Cerebellar nuclear complex (tissue), 1 donor: ENCODE results near the gene SLC8A1.

Experiments used
- DNase-seq, 2 experiments: peaks; one replicate each; lab custom pipeline; 2025; lab: John Stamatoyannopoulos, UW

SLC8A1 gene

DNA sequence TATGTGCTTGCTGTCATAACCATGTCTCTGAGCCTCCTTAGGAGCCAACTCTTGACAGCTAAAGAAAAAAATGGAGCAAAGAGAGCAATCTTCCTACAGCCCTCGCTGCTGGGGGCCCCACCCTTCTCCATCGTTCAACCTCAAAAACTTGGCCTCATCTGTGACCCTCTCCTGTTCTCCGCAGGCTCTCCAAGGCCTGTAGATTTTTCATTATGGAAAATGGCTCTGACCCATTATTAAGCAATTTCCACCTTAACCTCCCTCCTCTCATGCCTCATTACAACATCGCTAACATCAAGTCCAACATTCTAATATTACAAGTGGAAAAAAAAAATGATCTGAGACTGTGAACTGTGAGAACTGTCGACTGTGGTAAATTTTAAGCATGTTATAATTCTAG, 98.7 kb downstream of the SLC8A1 start:
- no peak for DNase-seq

DNA sequence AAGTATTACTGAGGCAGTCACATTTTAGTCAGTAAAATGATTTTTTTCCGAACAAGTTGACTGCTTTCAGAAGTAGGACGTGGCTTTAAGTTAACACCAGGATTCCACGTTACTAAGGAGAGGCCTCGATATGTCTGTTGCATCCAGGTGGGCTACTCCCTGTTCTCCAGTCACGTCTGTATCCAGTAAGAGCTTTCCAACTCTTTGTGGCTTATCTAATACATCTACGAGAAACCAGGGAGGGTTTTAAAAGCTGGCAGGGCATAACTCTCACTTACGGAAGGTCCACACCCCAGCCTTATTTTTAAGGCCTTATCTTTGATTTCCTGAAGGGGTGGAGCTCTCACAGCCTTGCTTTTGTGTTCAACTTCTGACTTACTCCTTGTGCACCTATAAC, 99.2 kb downstream of the SLC8A1 start:
- no peak for DNase-seq

DNA sequence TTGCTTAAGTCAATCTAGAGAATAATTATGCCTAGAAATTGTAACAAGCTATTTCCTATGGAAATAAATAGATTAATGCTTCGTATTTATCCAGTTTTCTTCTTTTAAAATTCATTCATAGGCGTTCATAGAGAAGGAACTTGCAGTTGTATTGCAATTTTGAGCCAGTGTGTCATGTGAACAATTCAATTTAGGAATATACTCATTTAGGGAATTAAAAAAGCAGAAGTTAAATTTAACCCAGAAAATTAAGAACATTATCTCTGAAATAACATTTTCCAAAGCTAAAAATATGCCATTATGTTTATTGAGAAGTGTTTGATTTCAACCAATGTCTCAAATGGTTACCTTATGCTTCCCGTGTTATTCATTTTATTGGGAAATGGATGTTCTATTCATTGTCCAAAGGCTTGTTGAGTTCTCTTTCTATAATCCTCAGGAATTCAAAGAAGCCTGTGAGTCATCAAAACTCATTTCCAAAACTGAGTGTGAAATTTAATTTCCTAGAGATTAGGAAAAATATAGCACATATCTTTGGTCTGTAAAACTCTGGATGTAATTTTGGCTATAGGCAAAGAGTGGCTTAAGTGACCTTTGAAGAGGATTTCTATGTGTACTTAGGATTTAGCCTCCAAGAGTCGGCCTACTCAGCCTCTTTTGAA, 99.7 kb downstream of the SLC8A1 start:
- DNase-seq: no peak

DNA sequence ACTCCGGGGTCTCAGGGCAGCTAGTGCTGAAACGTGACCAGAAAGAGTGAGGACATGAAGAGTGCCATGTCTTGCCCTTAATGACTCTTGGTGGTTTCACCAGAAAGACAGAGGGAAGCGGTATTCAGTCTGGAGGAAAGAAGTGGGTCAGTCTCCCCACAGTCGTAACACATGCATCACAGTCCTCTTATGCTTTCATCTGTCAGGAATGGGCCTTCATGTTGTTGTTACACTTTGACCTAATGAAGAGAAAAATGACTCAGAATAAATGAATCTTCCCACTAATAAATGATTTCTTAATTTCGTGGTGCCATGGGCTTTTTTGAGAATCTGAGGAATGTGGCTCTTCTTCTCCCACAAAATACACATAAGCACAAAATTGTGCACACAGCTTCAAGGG, 103.2 kb downstream of the SLC8A1 start:
- DNase-seq: no peak

DNA sequence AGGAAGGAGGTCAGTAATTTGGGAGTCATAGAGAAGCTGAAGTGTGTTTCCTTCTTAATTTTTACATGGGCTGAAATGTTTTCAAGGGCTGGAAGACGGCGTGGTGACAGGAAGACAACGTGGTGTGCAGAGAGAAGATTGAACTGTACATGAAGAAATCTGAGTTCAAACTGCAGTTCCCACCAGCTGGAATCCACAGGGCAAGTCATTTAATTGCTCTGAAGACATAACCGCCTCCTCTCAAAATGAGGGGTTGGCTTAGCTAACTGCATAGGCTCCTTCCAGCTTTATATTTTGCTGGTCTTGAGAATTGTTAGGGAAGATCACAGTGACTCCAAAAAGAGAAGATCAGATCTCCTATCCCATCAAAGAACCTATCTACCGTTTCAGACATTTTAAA, 103.9 kb downstream of the SLC8A1 start:
- DNase-seq: no peak

DNA sequence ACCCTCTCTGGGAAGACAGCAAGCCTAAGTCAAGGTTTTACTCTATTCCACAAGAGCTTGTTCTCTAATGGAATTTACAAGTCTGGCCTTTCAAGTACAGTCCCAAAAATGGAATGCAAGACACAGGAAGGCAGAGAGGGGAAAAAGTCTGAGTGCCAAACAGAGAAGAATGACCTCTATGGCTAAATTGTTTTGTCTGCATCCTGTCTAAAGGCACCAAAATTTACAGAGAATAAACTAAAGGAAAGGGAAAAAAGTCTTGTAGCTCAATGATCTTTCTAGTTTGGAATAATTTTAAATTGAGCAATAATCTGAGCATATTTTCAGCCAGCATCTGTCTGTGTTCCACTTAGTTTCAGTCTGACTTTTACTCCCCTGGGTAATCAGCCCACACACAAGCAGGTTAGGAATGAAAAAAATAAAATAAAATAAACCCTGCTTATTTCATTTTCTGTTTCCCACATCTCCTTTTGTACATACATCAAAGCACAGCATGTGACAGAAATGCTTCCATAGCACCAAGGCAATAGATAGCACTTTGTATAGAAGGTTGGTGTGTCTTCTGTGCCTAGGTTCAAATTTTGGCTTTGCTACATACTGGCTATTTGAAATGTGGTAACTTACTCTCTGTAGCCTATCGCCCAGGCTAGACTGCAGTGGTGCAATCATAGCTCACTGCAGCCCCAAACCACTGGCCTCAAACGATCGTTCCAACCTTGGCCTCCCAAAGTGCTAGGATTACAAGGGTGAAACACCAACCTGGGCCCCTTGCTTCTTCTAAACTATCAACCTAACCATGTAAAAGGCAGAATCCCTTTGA, 105.1 kb downstream of the SLC8A1 start:
- no peak for DNase-seq

DNA sequence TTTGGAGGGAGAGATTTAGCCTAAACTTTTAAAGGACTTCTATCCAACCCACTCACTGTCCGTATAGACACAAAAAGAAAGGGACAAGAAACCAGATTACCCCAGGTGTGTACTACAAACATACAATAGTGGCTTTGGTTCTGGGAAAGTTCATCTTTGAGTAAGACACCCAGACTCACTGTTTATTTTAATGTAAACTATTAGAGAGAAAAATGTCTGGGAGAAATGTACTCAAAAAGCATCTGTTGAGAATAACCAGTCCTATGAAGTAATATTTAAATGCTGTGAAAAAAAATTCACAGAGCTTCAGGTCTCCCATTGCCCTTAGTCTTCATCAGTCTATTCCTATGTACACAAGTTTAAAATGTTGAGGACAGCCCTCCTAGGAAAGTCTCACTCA, 107.5 kb downstream of the SLC8A1 start:
- no peak for DNase-seq

DNA sequence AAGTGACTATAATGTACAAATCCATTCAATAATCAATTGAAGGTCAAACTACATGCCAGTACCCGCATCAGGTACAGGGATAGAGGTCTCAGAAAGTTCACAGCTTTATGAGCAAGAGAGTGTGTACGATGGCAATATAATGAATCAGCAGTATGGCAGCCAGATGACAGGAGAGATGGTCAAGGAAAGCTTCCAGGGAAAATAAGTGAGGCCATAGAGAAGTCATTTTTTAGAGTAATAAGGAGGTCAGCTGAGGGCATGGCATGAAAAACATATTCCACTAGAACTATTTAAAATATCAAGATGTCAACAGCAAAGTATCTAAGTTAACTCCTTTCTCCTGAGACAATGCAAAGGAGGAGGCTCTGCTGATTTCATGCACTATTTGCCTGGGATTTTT, 108.0 kb downstream of the SLC8A1 start:
- no peak for DNase-seq

DNA sequence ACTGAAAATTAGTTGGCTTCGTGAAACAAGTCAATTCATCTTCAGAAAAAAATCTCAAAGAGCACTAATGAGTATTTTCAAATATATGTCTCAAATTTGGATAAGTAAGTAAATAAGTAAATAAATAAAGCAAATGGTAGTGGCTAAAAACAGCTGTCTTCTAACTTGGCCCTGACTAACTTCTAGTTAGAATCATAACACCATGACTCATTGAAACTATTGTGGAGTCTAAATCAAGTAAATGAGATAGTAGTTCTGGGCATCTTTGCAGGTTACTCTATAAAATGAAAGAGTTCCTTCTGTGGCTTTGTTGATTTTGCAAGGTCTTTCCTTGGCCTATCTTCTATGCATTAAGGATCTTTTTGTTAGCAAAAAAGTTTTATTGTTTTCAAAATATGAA, 110.7 kb downstream of the SLC8A1 start:
- DNase-seq: no peak

DNA sequence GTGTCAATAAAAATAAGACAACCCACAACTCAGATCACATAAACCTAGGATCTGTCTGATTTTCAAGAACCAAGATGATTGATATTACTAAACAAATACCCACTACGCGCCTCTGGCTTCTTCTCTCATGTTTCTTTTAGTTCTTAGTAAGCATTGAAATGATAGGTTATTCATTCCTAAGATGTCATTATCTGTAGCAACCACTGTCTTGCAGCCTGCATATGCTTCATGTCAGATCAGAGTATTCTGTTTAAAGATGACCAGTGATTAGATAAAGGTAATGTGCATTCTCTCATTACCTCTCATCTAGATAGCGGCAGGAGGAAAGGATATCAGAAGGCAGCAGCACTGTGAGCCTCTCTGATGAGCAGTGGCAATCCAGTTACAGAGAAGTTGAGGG, 112.9 kb downstream of the SLC8A1 start:
- no peak for DNase-seq

DNA sequence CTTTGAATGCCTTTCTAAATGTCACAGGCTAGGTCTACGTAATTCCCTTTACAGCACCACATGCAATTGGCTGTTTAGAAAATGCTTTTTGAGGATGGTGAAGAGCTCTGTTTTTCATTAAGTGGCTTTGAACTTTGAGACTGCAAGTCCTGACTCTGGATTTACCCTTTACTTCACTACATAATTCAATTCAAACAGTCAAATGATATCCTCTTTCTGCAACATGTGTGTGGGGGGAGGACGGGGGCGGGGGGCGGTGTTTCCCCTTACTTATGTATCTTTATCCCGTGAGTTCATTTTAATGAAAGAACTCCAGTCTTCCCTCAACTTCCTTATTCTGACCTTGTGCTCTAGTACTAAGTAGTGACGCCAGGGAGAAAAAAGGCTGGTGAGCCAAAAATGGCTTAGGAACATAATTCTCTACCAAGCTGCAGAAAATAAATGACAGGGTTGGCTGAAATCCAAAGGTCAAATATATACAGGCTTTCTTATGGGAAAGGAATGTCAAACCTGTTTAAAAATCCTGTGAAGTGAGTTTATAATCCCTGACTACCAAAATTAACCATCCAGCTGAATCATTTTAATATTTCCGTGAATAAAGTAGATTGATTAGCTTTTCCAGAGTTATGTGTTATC, 119.6 kb downstream of the SLC8A1 start:
- no peak for DNase-seq

DNA sequence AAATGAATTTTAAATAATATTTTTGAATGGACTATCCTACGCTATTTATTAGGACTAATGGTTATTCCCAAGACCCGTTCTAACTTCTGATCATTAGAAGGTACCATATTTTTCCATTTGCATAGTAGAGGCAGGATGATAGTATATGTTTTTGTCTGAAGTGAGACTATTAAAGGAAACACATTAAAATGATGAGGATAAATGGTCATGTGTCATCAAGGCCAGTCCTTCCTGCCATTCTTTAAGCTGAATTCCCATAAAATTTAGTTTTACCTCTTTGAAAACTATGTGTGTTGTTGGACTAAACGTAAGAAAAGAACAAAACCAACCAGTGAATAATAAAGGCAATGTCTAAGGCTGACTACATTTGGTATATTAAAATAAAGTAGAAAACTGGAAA, 121.8 kb downstream of the SLC8A1 start:
- DNase-seq: no peak

DNA sequence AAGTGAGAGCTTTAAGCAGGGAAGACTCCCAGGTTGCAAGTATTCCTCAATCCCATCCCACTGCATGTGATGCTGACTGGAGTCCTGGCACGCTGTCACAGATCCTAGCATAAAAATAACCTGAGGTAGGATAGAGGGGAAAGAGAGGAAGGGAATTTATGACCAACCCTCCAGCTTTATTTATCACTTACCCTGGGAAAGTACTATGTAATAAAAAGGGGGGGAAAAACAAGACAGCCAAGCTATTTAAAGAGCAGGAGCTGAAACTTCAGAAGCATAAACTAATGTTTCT, 122.2 kb downstream of the SLC8A1 start:
- DNase-seq: no peak

DNA sequence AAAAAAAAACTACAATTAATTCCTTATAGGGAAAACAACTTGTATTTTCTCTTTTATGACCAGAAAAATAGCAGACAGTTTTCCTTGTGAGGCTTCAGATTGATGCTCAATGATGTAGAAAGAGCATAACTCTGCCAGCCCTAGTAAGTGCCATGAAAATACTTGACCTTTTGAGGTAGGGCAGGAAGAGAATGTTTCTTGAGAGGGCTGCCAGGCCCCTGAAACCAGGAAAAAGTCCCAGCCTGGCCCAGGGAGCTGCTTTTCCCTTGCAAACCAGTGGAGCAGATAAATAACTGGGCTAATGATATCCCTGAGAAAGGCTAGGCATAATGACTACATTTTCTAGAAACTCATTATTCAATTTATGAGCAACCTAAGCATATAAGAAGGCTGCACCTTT, 126.8 kb downstream of the SLC8A1 start:
- no peak for DNase-seq

DNA sequence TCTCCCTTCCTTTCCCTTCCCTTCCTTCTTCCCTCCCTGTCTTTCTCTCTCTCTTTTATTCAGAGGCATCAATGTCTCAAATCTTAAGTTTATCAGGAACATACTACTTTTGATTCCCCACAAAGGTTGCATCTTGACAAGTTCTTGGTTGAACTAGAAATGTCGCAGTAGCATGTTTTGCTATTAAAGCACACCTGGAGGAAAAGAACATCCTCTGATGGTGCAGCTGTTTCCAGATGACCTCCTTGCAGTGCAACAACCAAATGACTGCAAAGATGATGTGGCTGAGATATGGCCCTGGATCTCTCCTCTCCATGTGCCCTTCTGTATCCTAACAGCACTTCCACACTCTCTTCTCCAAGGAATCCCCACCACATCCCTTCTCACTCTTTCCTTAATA, 127.2 kb downstream of the SLC8A1 start:
- DNase-seq: no peak

DNA sequence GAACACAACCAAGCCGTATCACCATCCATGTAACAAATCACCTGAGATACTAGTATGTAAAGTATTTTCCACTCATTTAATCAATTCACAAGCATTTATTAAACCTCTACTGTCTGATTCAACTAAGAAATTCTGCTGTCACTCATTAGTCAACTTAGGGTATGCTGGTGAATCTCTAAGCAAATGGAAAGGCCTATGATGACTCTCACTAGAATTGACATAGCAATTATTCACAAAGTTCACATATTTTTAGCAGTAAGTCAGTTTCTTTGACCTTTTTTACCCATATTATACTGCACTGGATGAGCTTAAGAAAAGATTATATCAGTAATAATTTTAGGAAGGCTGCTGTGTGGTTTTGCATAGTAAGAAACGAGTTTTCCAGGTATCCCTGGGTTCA, 130.1 kb downstream of the SLC8A1 start:
- DNase-seq: no peak

DNA sequence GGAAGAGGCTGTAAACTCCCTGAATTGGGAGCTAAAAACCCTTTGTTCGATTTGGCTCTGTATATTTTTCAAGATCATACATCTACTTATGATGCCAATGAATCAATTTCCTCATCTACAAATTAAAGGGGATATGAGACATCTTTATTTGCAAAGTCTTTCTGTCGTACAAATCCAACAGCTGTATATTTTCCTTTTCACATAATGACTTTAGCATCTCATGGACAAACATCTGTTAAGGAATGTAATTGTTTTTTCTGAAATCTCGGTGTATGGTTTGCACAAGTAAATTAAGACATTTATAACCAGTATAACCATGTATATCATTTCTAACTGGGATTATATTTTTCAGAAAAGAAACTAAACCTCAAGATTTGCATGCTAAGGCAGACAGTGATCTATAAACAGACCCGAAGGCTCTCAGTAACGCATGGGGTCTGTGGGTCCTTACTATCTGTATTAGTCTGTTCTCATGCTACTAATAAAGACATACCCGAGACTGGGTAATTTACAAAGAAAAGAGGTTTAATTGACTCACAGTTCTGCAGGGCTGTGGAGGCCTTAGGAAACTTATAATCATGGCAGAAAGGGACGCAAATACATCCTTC, 130.8 kb downstream of the SLC8A1 start:
- no peak for DNase-seq

DNA sequence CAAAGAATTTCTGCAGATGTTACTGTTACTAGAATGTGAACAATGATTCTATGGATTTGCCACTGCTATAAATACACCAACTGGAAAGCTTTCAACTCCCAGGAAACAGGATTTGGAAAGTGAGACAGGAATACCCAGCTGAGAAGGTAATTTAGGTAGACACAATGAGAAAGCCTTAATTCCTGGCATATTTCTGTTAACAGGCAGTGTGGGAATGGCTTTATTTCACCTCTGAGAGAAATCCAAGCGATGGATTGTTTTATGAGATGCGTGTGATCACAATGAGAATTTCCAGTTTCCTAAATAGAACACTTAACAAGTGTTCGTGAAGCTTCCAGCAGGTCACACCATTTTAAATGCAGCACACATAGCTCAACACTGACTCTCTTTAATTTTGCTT, 133.0 kb downstream of the SLC8A1 start:
- no peak for DNase-seq

DNA sequence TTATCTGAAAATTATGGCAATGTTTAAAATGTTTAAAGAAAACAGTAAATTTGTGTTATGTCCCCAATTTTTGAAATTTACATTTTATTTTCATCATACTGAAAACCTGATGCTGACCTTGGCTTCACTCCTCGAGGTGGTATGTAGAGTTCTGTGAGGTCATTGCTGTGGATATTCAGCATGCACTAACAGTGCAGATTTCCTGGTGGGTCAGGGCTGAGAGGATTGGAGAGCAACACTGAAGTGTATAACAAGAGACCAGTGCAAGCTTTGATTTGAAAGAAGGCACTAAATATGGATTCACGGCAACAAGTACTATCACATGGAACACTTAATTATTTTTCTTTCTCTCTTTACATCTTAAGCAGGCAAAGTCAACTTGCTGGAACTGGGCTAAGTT, 134.1 kb downstream of the SLC8A1 start:
- no peak for DNase-seq

DNA sequence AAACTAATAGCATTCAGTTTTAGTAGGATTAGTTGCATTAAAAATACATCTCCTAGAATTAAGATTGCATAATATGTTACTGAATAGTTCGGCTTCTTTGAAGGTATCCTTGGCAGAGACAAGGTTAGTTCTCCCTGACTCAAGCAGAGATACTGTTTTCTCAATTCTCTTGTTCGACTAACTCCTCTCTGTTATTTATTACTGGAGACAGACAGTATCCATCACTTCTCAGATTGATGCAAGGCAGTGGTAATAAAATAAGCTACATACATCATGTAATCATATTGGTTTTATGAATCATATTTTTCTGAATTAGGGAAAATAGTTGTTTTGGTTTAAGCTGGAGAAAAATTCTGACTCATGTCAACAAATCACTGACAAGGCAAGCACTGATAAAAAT, 134.8 kb downstream of the SLC8A1 start:
- DNase-seq: no peak

DNA sequence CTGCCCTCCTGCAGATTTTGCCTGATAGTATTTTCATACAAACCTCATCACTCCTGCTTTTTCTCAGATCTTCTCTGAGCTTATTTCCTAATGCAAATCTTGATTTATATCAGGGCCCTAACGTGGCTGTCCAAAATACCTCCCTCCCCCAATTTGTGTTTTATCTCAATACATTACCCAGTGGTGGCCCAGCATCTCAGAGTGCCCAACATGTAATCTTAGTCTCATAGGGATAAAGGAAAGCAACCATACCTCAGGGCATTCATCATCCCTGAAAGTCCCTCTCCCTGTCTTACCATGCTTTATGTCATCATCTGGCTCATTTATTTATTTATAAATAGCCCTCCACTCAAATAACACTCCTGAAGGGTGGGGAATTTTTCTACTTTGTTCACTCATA, 135.3 kb downstream of the SLC8A1 start:
- DNase-seq: no peak

DNA sequence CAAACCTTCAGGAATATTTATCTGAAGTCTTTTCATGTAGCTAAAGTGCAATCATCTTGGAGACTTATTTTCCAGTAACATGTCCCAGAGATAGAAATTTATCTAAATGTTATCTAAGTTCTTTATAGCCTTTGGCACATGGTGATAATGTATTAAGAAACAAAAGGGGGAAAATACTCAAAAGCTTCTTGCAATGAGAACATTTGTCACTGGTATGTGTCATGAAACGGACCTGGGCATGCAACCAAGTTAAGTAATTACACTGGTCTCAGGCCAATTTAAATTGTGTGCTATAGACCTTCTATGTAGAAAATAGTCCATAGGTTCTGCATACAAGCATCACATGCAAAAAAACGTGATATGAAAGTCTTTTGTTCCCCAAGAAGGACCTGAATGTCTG, 136.2 kb downstream of the SLC8A1 start:
- DNase-seq: no peak

DNA sequence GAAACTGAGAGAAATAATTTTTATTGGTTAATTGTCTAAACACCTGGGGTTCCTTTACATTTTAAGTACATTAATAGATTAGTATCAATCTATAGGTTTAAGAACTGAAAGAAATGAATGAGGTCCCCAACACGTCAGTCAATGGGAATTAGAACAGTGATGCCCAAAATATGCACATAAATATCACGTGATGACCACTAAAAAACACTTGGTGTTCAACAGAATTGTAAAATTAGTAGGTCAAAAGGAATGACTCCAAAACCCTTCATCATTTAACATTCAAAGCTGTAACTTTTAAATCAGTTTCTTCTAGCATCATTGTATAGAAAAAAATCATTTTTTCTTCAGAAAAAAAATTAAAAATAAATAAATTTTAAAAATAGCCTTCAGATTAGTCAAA, 140.9 kb downstream of the SLC8A1 start:
- DNase-seq: no peak
